ENCODE data around the gene C9orf72. TPM values are rescaled to one million over a fixed set of nuclear protein-coding genes. Genes with fewer than 3 reads are reported as not detected.

Gene C9orf72
- total RNA-seq (2016; rRNA removed; fragmentation: Illumina TruSeq; extraction: Trizol) (3.1 and 4.5 TPM in 2 replicates), polyA plus RNA-seq (2011; rRNA removed) (5.2 and 5.9 TPM in 2 replicates), polyA minus RNA-seq (2011; rRNA and poly(A)+ RNA removed; ENCODE audit: low replicate concordance) (4.3 and 5.2 TPM in 2 replicates), Bru-seq, nascent RNA (percentile 67 among the genes with signal in this experiment), BruChase-seq, experiment 1, labeled RNA remaining after a 6-hour chase (percentile 65 among the genes with signal in this experiment), BruChase-seq, experiment 2, labeled RNA remaining after a 2-hour chase (percentile 70 among the genes with signal in this experiment)
- 0.81 and 0.88 TPM in 2 replicates for total RNA-seq (2016; cell fraction: cytosol; rRNA removed; fragmentation: Illumina TruSeq; extraction: Trizol; ENCODE audit: low read depth)
- total RNA-seq (2016; cell fraction: insoluble cytoplasmic fraction; rRNA removed; fragmentation: Illumina TruSeq; extraction: Trizol), result 3.4 and 4.6 TPM in 2 replicates
- total RNA-seq (2016; cell fraction: membrane; rRNA removed; fragmentation: Illumina TruSeq; extraction: Trizol), result 1.3 and 1.7 TPM in 2 replicates
- total RNA-seq (2016; cell fraction: nucleus; rRNA removed; fragmentation: Illumina TruSeq; extraction: Trizol), result 8.0 and 9.1 TPM in 2 replicates
- 0.94 and 2.1 TPM in 2 replicates for polyA plus RNA-seq (2011; cell fraction: cytosol; rRNA removed)
- 7.7 and 10.3 TPM in 2 replicates for polyA plus RNA-seq (2011; cell fraction: nucleus; rRNA removed)
- 6.4 and 10.0 TPM in 2 replicates for polyA plus RNA-seq (2012)
- 0.33 and 0.44 TPM in 2 replicates for polyA plus RNA-seq (2016; cell fraction: cytosol; fragmentation: Illumina TruSeq; extraction: Trizol; ENCODE audit: low read depth)
- polyA plus RNA-seq (2016; cell fraction: insoluble cytoplasmic fraction; fragmentation: Illumina TruSeq; extraction: Trizol; ENCODE audit: low read depth), result 2.7 and 2.9 TPM in 2 replicates
- polyA plus RNA-seq (2016; cell fraction: membrane; fragmentation: Illumina TruSeq; extraction: Trizol; ENCODE audit: low read depth), result 0.84 and 1.1 TPM in 2 replicates
- 7.7 and 8.0 TPM in 2 replicates for polyA plus RNA-seq (2016; cell fraction: nucleus; fragmentation: Illumina TruSeq; extraction: Trizol; ENCODE audit: insufficient read depth, low read depth)
- polyA minus RNA-seq (2011; cell fraction: cytosol; rRNA and poly(A)+ RNA removed), result 2.4 and 3.7 TPM in 2 replicates
- 34.9 and 41.5 TPM in 2 replicates for polyA minus RNA-seq (2011; cell fraction: nucleus; rRNA and poly(A)+ RNA removed)
- long read RNA-seq, experiment 1, partial matches to known transcripts, result 3 of 5 reads
- long read RNA-seq, experiment 1, other reads (novel, unspliced or antisense), result 0 of 5 reads
- long read RNA-seq, experiment 2, partial matches to known transcripts, result 2 of 4 reads
- long read RNA-seq, experiment 2, other reads (novel, unspliced or antisense), result 2 of 4 reads

- no TSS peak for BruUV-seq (replicated peaks)
- Histone ChIP-seq H3K27me3 (ENCODE audit: control insufficient read depth in 1 of 2, insufficient read depth in 2 of 2, low read length in 2 of 2) (no peaks in the 10 kb centered on the region; a peak in 1 of 5 replicates), H3K4me3 (replicated peaks in 1 of 3; ENCODE audit: insufficient read depth in 1 of 3, low read depth in 2 of 3, low read length in 3 of 3) (peak within 1 kb of the TSS; percentile 47 to 79 (median 60)), H2AFZ (ENCODE audit: low read length) (peak within 1 kb of the TSS; percentile 76), H3K9me3 (ENCODE audit: low read length) (no peaks in the 10 kb centered on the region), H3K27ac (ENCODE audit: extremely low read length, insufficient read depth, low read length) (peak within 1 kb of the TSS; percentile 73), H3K79me2 (ENCODE audit: insufficient read depth, low read length) (no peaks in the 10 kb centered on the region), H3K4me1 (ENCODE audit: insufficient read depth, low read length) (peaks cover 50% of the 10 kb centered on the region), H3K36me3 (replicated peaks in 1 of 2; ENCODE audit: control insufficient read depth in 1 of 2, insufficient read depth in 2 of 2, low read length in 2 of 2) (no peaks in the 10 kb centered on the region; a peak in 1 of 5 replicates), H3K9ac (ENCODE audit: insufficient read depth, low read depth, low read length) (peak within 1 kb of the TSS; percentile 73), H4K20me1 (ENCODE audit: insufficient read depth, low read length) (no peaks in the 10 kb centered on the region), H3K4me2 (ENCODE audit: low read depth, low read length) (peak within 1 kb of the TSS; percentile 98)
- FAIRE-seq (no peak), ATAC-seq (peak; percentile 93), DNase-seq (ENCODE audit: low spot score) (peak; percentile 27)
- in situ Hi-C loops (cut with HindIII; ENCODE audit: extremely low pct_ligation_motif_present, low pct_unique_long_range_greater_than_20kb) (no loop called here), intact Hi-C loops (cut with micrococcal nuclease; ENCODE audit: unreplicated experiment) (no loop called here)
- WGBS (ENCODE audit: low lambda C conversion rate), result under 1% methylated on average over 17 of the region's 72 CpGs
- ChIA-PET POLR2A (no interaction called here), CTCF (ENCODE audit: low intra/inter-chr PET ratio, low total read pairs) (no interaction called here)
- 0 out of 2 replicates have a peak, but pooled peaks have one; percentile 46 for TF ChIP-seq ZNF563 (CRISPR knock-in tag; IDR thresholded peaks at IDR 0.05)
- TF ChIP-seq ZNF253 (CRISPR knock-in tag; IDR thresholded peaks at IDR 0.05; ENCODE audit: borderline replicate concordance), result peak; percentile 62; the same call in 1 of the 2 replicates
- no peak for TF ChIP-seq CENPBD1 (CRISPR knock-in tag; IDR thresholded peaks at IDR 0.05; ENCODE audit: borderline replicate concordance, low read depth)
- TF ChIP-seq MAZ (IDR thresholded peaks at IDR 0.05; ENCODE audit: borderline replicate concordance, low read depth, low read length), result no peak
- TF ChIP-seq MAZ (CRISPR knock-in tag; IDR thresholded peaks at IDR 0.05; ENCODE audit: low read depth), result no peak
- peak; percentile 47 for TF ChIP-seq AGO2 (optimal IDR thresholded peaks at IDR 0.05; ENCODE audit: low read depth, low read length)
- 0 out of 2 replicates have a peak, but pooled peaks have one; percentile 20 for TF ChIP-seq ZNF709 (CRISPR knock-in tag; IDR thresholded peaks at IDR 0.05)
- no peak for TF ChIP-seq ZBTB33 (CRISPR knock-in tag; IDR thresholded peaks at IDR 0.05)
- peak; percentile 48; the same call in 1 of the 2 replicates for TF ChIP-seq TFDP1 (CRISPR knock-in tag; IDR thresholded peaks at IDR 0.05; ENCODE audit: borderline replicate concordance)
- TF ChIP-seq MAF1 (CRISPR knock-in tag; IDR thresholded peaks at IDR 0.05; ENCODE audit: borderline replicate concordance), result 0 out of 2 replicates have a peak, but pooled peaks have one; percentile 9
- TF ChIP-seq KDM3A (CRISPR knock-in tag; IDR thresholded peaks at IDR 0.05; ENCODE audit: low read depth), result 0 out of 2 replicates have a peak, but pooled peaks have one; percentile 5
- no peak for TF ChIP-seq ZNF264 (CRISPR knock-in tag; IDR thresholded peaks at IDR 0.05)
- TF ChIP-seq HNRNPLL (IDR thresholded peaks at IDR 0.05; ENCODE audit: low read depth, low read length, poor library complexity, severe bottlenecking), result peak; percentile 97
- no peak for TF ChIP-seq HHEX (CRISPR knock-in tag; IDR thresholded peaks at IDR 0.05)
- peak; percentile 50 for TF ChIP-seq ASH2L (IDR thresholded peaks at IDR 0.05; ENCODE audit: insufficient read length, low read depth, low read length)
Observed at GRCh38 chr9:27572918-27573633, at the start of gene C9orf72. C9orf72 (minus strand) TSS chr9:27573481; CDS start chr9:27567120, 6,361 bp downstream.

Data from HepG2 (cell line).